ENCODE data around the gene PARP4. TPM values are rescaled to one million over a fixed set of nuclear protein-coding genes. Genes with fewer than 3 reads are reported as not detected.

The PARP4 gene
- total RNA-seq (2021; ENCODE audit: unreplicated experiment) (76.0 TPM), Bru-seq, nascent RNA (percentile 91 among the genes with signal in this experiment), BruChase-seq, experiment 1, labeled RNA remaining after a 6-hour chase (percentile 93 among the genes with signal in this experiment), BruChase-seq, experiment 2, labeled RNA remaining after a 2-hour chase (percentile 90 among the genes with signal in this experiment)
- polyA plus RNA-seq (2012) = 39.2 and 53.2 TPM in 2 replicates
- long read RNA-seq, full-length matches to known transcripts = 18 of 73 reads
- long read RNA-seq, partial matches to known transcripts = 40 of 73 reads
- long read RNA-seq, other reads (novel, unspliced or antisense) = 15 of 73 reads

DNA sequence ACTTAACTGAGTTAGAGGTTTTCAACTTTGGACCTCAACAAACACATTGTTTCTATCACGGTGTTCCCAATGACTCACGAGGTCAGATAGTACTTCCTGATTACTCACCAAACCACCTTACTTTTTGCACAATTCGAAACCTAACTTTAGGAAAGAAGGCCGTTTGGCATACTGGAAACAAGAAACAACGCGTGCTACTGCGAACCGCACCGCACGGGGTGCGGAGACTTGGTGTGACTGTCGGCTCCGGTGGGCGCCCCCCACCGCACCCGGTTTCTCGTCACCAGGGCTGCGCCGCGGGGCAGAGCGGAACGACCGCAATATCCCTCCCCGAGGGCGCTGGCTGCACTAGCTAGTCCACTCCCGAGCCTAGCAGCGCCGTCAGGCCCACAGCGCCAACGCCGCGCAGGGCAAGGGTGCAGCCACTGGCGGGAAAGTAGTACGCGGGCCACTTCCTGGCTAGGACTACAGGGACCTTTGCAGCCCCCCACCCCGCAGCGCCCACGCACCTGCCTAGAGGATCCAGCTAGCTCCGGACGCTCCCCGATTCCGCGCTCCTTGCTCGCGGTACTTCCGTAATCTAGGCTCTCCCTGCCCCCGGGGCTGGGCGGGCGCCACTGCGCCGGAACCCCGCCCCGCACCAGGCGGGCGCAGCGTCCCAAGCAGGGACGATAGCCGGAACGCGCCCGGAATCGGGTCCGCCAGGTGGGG is at the start of gene PARP4:
Gene PARP4 (minus strand): TSS at position 582 of the 711 bp plus-strand sequence. CDS start 9,002 bp downstream, outside the sequence.
- Histone ChIP-seq H3K27ac (ENCODE audit: low read depth, low read length) (peak within 1 kb of the TSS; percentile 97), H3K9ac (ENCODE audit: low read length) (peak within 1 kb of the TSS; percentile 87), H3K4me1 (ENCODE audit: control insufficient read depth in 1 of 2, insufficient read depth in 2 of 2, low read length in 2 of 2) (peaks cover 17 to 27% of the 10 kb centered on the region in 2 experiments), H3K27me3 (ENCODE audit: insufficient read depth, low read length) (no peaks in the 10 kb centered on the region), H3K36me3 (ENCODE audit: control insufficient read depth in 1 of 2, insufficient read depth in 2 of 2, low read length in 2 of 2) (peaks cover 0 to 4% of the 10 kb centered on the region in 2 experiments; a peak in 1 of 4 replicates), H3K79me2 (ENCODE audit: insufficient read depth, low read length) (peaks cover 50% of the 10 kb centered on the region), H3K9me2 (ENCODE audit: insufficient read depth) (no peaks in the 10 kb centered on the region), H2AFZ (ENCODE audit: low read depth, low read length, poor library complexity, severe bottlenecking) (peak within 1 kb of the TSS; percentile 79), H3K4me3 (replicated peaks in 1 of 2; ENCODE audit: low read depth in 1 of 2, low read length in 2 of 2) (peak within 1 kb of the TSS; percentile 68 to 87), H3K4me2 (ENCODE audit: low read length) (peak within 1 kb of the TSS; percentile 77), H4K20me1 (ENCODE audit: insufficient read depth) (no peaks in the 10 kb centered on the region), H3K9me3 (ENCODE audit: control insufficient read depth in 1 of 2, insufficient read depth in 1 of 2, low read depth in 1 of 2, low read length in 2 of 2) (no peaks in the 10 kb centered on the region)
- CTCF ChIA-PET = no interaction called here
- RAD21 ChIA-PET (ENCODE audit: low non-redundant PET in 1 of 2, low total read pairs in 2 of 2, uncharacterized antibody in 2 of 2, unreplicated experiment in 2 of 2) = no interaction called here
- POLR2A ChIA-PET = interaction anchor here (1.7 kb wide), 1 partner anchor 9 kb away, joined by 11 read pairs; no protein-coding TSS in a partner anchor
- intact Hi-C loops (cut with micrococcal nuclease) = no loop called here
- BruUV-seq (replicated peaks) = no TSS peak
- DNase-seq (ENCODE audit: low read depth, low spot score) (peak; percentile 69), ATAC-seq (peak; percentile 89)
- TF ChIP-seq, protein P1, sequence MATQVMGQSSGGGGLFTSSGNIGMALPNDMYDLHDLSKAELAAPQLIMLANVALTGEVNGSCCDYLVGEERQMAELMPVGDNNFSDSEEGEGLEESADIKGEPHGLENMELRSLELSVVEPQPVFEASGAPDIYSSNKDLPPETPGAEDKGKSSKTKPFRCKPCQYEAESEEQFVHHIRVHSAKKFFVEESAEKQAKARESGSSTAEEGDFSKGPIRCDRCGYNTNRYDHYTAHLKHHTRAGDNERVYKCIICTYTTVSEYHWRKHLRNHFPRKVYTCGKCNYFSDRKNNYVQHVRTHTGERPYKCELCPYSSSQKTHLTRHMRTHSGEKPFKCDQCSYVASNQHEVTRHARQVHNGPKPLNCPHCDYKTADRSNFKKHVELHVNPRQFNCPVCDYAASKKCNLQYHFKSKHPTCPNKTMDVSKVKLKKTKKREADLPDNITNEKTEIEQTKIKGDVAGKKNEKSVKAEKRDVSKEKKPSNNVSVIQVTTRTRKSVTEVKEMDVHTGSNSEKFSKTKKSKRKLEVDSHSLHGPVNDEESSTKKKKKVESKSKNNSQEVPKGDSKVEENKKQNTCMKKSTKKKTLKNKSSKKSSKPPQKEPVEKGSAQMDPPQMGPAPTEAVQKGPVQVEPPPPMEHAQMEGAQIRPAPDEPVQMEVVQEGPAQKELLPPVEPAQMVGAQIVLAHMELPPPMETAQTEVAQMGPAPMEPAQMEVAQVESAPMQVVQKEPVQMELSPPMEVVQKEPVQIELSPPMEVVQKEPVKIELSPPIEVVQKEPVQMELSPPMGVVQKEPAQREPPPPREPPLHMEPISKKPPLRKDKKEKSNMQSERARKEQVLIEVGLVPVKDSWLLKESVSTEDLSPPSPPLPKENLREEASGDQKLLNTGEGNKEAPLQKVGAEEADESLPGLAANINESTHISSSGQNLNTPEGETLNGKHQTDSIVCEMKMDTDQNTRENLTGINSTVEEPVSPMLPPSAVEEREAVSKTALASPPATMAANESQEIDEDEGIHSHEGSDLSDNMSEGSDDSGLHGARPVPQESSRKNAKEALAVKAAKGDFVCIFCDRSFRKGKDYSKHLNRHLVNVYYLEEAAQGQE (IDR thresholded peaks at IDR 0.05; ENCODE audit: low read depth) = no peak
- peak; percentile 75 for TF ChIP-seq CBX3 (IDR thresholded peaks at IDR 0.05; ENCODE audit: low read depth)
- TF ChIP-seq EZH2phosphoT487 (IDR thresholded peaks at IDR 0.05; ENCODE audit: borderline replicate concordance) = no peak
- peak; percentile 52; the same call in 1 of the 2 replicates for TF ChIP-seq SRF (IDR thresholded peaks at IDR 0.05; ENCODE audit: low read depth)
- TF ChIP-seq ZFX (IDR thresholded peaks at IDR 0.05) = peak; percentile 93
- no peak for TF ChIP-seq EZH2 (IDR thresholded peaks at IDR 0.05)
- TF ChIP-seq, protein P2, sequence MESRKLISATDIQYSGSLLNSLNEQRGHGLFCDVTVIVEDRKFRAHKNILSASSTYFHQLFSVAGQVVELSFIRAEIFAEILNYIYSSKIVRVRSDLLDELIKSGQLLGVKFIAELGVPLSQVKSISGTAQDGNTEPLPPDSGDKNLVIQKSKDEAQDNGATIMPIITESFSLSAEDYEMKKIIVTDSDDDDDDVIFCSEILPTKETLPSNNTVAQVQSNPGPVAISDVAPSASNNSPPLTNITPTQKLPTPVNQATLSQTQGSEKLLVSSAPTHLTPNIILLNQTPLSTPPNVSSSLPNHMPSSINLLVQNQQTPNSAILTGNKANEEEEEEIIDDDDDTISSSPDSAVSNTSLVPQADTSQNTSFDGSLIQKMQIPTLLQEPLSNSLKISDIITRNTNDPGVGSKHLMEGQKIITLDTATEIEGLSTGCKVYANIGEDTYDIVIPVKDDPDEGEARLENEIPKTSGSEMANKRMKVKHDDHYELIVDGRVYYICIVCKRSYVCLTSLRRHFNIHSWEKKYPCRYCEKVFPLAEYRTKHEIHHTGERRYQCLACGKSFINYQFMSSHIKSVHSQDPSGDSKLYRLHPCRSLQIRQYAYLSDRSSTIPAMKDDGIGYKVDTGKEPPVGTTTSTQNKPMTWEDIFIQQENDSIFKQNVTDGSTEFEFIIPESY (IDR thresholded peaks at IDR 0.05; ENCODE audit: extremely low read depth, insufficient replicate concordance, low read length) = peak; percentile 23
- TF ChIP-seq, protein P3, sequence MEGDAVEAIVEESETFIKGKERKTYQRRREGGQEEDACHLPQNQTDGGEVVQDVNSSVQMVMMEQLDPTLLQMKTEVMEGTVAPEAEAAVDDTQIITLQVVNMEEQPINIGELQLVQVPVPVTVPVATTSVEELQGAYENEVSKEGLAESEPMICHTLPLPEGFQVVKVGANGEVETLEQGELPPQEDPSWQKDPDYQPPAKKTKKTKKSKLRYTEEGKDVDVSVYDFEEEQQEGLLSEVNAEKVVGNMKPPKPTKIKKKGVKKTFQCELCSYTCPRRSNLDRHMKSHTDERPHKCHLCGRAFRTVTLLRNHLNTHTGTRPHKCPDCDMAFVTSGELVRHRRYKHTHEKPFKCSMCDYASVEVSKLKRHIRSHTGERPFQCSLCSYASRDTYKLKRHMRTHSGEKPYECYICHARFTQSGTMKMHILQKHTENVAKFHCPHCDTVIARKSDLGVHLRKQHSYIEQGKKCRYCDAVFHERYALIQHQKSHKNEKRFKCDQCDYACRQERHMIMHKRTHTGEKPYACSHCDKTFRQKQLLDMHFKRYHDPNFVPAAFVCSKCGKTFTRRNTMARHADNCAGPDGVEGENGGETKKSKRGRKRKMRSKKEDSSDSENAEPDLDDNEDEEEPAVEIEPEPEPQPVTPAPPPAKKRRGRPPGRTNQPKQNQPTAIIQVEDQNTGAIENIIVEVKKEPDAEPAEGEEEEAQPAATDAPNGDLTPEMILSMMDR (IDR thresholded peaks at IDR 0.05 in 2 of 3, conservative IDR thresholded peaks at IDR 0.05 in 1 of 3; ENCODE audit: borderline replicate concordance in 1 of 3, insufficient read depth in 1 of 3, low read depth in 2 of 3, low read length in 2 of 3) = no peak
- peak; percentile 81 for TF ChIP-seq ELF1 (IDR thresholded peaks at IDR 0.05; ENCODE audit: borderline replicate concordance, low read depth)
- peak; percentile 75 for TF ChIP-seq SIN3A (IDR thresholded peaks at IDR 0.05; ENCODE audit: low read depth)
- peak; percentile 73; the same call in 1 of the 2 replicates for TF ChIP-seq FOSL1 (IDR thresholded peaks at IDR 0.05; ENCODE audit: low read depth)
- TF ChIP-seq CEBPB (IDR thresholded peaks at IDR 0.05; ENCODE audit: low read depth) = no peak; the same call in 1 of the 2 replicates
- peak; percentile 21 for TF ChIP-seq TCF7L2 (IDR thresholded peaks at IDR 0.05; ENCODE audit: borderline replicate concordance, extremely low read depth, insufficient read depth, insufficient read length)
- peak; percentile 90 for TF ChIP-seq EGR1 (IDR thresholded peaks at IDR 0.05; ENCODE audit: low read depth)
- TF ChIP-seq SP1 (IDR thresholded peaks at IDR 0.05; ENCODE audit: low read depth) = peak; percentile 64
- TF ChIP-seq POLR2A (IDR thresholded peaks at IDR 0.05; ENCODE audit: borderline replicate concordance, extremely low read depth, insufficient read depth, insufficient read length) = peak; percentile 85
- TF ChIP-seq POLR2AphosphoS5 (IDR thresholded peaks at IDR 0.05; ENCODE audit: low read depth, low read length) = peak; percentile 87
- TF ChIP-seq JUND (IDR thresholded peaks at IDR 0.05) = peak; percentile 64; the same call in 1 of the 2 replicates
- TF ChIP-seq ZNF274 (IDR thresholded peaks at IDR 0.05; ENCODE audit: low read depth, low read length) = no peak

Measured in HCT116 (cell line).